A673 (cell line): ENCODE data around the gene CD83. TPM values are rescaled to one million over a fixed set of nuclear protein-coding genes. Genes with fewer than 3 reads are reported as not detected.

Experiments
- BruUV-seq: library from RNA; stranded (reverse); fragments of 400-500 nt; replicated peaks from 2 replicates; lab custom pipeline; 2021; lab: Mats Ljungman, UMichigan
- CTCF ChIA-PET: fragments of 300-600 bp; sonication (Branson Sonifier 250); formaldehyde crosslinking; loops from one replicate; lab custom pipeline; 2022; ENCODE audit warnings: antibody characterized with exemption; lab: Charles Lee
- POLR2A ChIA-PET: fragments of 300-600 bp; sonication (Branson Sonifier 250); formaldehyde crosslinking; loops from one replicate; lab custom pipeline; 2022; ENCODE audit warnings: antibody characterized with exemption; ENCODE audit not compliant: low non-redundant PET; lab: Charles Lee
- DNase-seq: peaks from one replicate; pipeline ENCODE4 v3.0.0-alpha.2; 2015; ENCODE audit warnings: low spot score
- H3K27ac ChIP-seq: fragments of 200-600 bp; sonication (generic); 2 replicates; pipeline ENCODE4 v1.5.1; 2016; ENCODE audit warnings: mixed run types, low read depth, mild to moderate bottlenecking, mixed read lengths, antibody characterized with exemption, low read length; ENCODE audit not compliant: poor library complexity, severe bottlenecking
- H3K27me3 ChIP-seq: fragments of 200-600 bp; sonication (generic); replicated peaks from 2 replicates; pipeline ENCODE4 v1.6.1; 2017; ENCODE audit warnings: mixed run types, low read depth, mild to moderate bottlenecking, mixed read lengths, antibody characterized with exemption, low read length; ENCODE audit not compliant: insufficient read depth, poor library complexity
- H3K36me3 ChIP-seq: fragments of 200-600 bp; sonication (generic); 2 replicates; pipeline ENCODE4 v1.6.1; 2016; ENCODE audit warnings: mixed run types, mild to moderate bottlenecking, mixed read lengths, antibody characterized with exemption, low read length; ENCODE audit not compliant: insufficient read depth, poor library complexity, severe bottlenecking
- H3K4me1 ChIP-seq: fragments of 200-600 bp; sonication (generic); 2 replicates; pipeline ENCODE4 v1.6.1; 2017; ENCODE audit warnings: mixed run types, mild to moderate bottlenecking, mixed read lengths, antibody characterized with exemption, low read length; ENCODE audit not compliant: insufficient read depth, poor library complexity, severe bottlenecking
- H3K4me3 ChIP-seq: fragments of 200-600 bp; sonication (generic); 2 replicates; pipeline ENCODE4 v1.5.1; 2016; ENCODE audit warnings: low read depth, mixed run types, mild to moderate bottlenecking, mixed read lengths, low read length; ENCODE audit not compliant: poor library complexity, severe bottlenecking
- H3K9me3 ChIP-seq: fragments of 200-600 bp; sonication (generic); 2 replicates; pipeline ENCODE4 v1.6.1; 2016; ENCODE audit warnings: mixed run types, low read depth, mild to moderate bottlenecking, mixed read lengths, antibody characterized with exemption, low read length; ENCODE audit not compliant: poor library complexity, severe bottlenecking
- EZH2 ChIP-seq: fragments of 200-600 bp; sonication (generic); IDR thresholded peaks from 2 replicates; pipeline ENCODE4 v1.6.1; 2017; ENCODE audit warnings: borderline replicate concordance, low read depth, mild to moderate bottlenecking, mixed read lengths, antibody characterized with exemption, low read length; ENCODE audit not compliant: poor library complexity, severe bottlenecking
- intact Hi-C: fragments of 100-400 bp; cut with micrococcal nuclease; formaldehyde crosslinking; loops from one replicate; pipeline ENCODE4 v1.10.0; 2022; ENCODE audit not compliant: unreplicated experiment
- total RNA-seq: library from RNA; stranded (reverse); gene quantifications from 2 replicates; pipeline ENCODE4 v1.2.3, GENCODE V29; 2021
- TF ChIP-seq, protein P1 (sequence below): fragments of 300-800, 200-600 bp; sonication (generic); conservative IDR thresholded peaks from 2 replicates; pipeline ENCODE4 v1.5.1; 2017; ENCODE audit warnings: low read depth, mild to moderate bottlenecking, antibody characterized with exemption, low read length, moderate library complexity, mixed read lengths

The CD83 gene
- total RNA-seq, 1 experiment from 2014 or later: 14.4 TPM

DNA sequence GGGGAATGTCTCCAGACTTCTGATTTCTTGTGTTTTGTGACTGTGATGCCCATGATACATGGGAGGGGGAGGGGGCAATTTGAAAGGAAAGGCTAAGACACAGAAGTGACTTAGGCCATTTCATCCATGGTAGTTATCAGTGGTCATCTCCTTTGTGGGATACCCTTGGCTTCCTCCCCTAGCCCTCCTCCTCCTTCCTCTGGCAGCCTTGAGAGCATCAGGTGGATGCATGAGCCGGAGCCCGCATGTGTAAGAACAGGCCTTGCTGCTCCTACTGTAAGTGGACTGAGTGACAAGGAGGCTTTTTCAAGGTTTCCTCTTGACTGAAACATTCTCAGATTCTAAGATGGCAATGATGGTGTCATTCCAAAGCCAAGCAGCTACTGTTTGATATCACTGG lies 874 bp downstream of the CD83 start:
- peak overlapping the region; percentile 70 for H3K4me3 ChIP-seq

DNA sequence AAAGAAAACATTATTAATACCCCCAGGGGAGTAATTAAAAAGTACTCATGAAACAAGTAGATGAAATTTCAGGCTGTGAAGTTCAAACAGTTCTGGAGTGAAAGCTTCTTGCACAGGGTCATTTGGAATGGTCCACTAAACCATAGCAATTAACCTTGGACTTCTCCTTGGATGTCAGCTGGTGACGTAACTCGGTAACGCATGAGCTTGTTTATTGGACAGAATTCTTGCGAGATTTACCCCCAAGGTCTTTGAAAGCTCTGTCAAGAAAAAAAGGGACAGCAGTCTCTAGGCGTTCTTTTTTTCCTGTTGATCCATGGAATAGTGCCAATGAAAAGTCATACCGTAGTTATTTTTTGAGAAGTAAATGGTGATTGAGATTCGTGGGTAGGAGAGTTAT lies 2.2 kb downstream of the CD83 start:
- CTCF ChIA-PET: interaction anchor here (1.6 kb wide), 1 partner anchor 10 kb away, joined by 4 read pairs; no protein-coding TSS in a partner anchor
- no peak for TF ChIP-seq EZH2
- TF ChIP-seq, protein P1, sequence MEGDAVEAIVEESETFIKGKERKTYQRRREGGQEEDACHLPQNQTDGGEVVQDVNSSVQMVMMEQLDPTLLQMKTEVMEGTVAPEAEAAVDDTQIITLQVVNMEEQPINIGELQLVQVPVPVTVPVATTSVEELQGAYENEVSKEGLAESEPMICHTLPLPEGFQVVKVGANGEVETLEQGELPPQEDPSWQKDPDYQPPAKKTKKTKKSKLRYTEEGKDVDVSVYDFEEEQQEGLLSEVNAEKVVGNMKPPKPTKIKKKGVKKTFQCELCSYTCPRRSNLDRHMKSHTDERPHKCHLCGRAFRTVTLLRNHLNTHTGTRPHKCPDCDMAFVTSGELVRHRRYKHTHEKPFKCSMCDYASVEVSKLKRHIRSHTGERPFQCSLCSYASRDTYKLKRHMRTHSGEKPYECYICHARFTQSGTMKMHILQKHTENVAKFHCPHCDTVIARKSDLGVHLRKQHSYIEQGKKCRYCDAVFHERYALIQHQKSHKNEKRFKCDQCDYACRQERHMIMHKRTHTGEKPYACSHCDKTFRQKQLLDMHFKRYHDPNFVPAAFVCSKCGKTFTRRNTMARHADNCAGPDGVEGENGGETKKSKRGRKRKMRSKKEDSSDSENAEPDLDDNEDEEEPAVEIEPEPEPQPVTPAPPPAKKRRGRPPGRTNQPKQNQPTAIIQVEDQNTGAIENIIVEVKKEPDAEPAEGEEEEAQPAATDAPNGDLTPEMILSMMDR: no peak
- peaks cover 6% of the 10 kb centered on the region for H3K4me1 ChIP-seq
- BruUV-seq: no TSS peak
- no peak overlapping the region for H3K4me3 ChIP-seq
- H3K36me3 ChIP-seq: no peaks in the 10 kb centered on the region
- DNase-seq: no peak
- H3K27me3 ChIP-seq: no peaks in the 10 kb centered on the region
- POLR2A ChIA-PET: no interaction called here
- no peak overlapping the region for H3K27ac ChIP-seq
- no peaks in the 10 kb centered on the region for H3K9me3 ChIP-seq
- intact Hi-C loops: loop anchor here (10.0 kb wide), 1 partner anchor 1385 kb away; no protein-coding TSS in a partner anchor

More for the DNA sequence above, 874 bp downstream of the CD83 start:
- ChIA-PET POLR2A (no interaction called here), CTCF (no interaction called here)
- Histone ChIP-seq H3K9me3 (no peaks in the 10 kb centered on the region), H3K36me3 (no peaks in the 10 kb centered on the region), H3K27ac (no peak overlapping the region), H3K27me3 (no peaks in the 10 kb centered on the region), H3K4me1 (peaks cover 6% of the 10 kb centered on the region)
- TF ChIP-seq, protein P1: no peak
- no peak for TF ChIP-seq EZH2
- intact Hi-C loops: no loop called here
- no peak for DNase-seq
- no TSS peak for BruUV-seq

DNA sequence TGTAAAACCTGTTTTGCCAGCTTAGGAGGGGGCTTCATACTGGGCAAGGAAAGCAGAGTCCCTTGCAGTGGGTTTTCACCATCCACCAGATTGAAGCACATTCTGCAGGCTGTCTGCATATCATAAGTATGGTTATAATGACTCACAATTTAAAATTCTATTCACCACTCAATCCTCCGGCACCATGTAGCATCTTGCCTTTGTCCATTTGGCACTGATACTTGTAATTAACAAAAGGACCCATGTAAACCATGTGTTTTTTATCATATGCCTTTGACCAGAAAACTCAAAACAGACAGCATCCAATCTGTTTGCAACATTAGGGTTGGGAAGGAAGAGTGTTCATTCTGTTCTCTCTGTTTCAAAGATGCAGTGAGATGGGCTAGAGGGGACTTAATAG lies 3.0 kb downstream of the CD83 start:
- ChIA-PET CTCF (interaction anchor here (1.6 kb wide), 1 partner anchor 9 kb away, joined by 4 read pairs; no protein-coding TSS in a partner anchor), POLR2A (no interaction called here)
- intact Hi-C loops: loop anchor here (10.0 kb wide), 1 partner anchor 1384 kb away; no protein-coding TSS in a partner anchor

More for the DNA sequence above, 3.0 kb downstream of the CD83 start:
- peaks cover 6% of the 10 kb centered on the region for H3K4me1 ChIP-seq
- no peak for TF ChIP-seq EZH2
- TF ChIP-seq, protein P1: no peak
- DNase-seq: no peak
- no peaks in the 10 kb centered on the region for H3K36me3 ChIP-seq
- no peak overlapping the region for H3K4me3 ChIP-seq
- BruUV-seq: no TSS peak
- no peak overlapping the region for H3K27ac ChIP-seq
- no peaks in the 10 kb centered on the region for H3K27me3 ChIP-seq
- H3K9me3 ChIP-seq: no peaks in the 10 kb centered on the region
